HG03064 (cell line): ENCODE measurements around the gene JUP.

Experiments
- ATAC-seq: cut with Tn5 transposase; IDR thresholded peaks from one replicate; pipeline ENCODE4 v1.9.1; 2021; ENCODE audit warnings: low read depth; ENCODE audit not compliant: unreplicated experiment

The JUP gene

DNA sequence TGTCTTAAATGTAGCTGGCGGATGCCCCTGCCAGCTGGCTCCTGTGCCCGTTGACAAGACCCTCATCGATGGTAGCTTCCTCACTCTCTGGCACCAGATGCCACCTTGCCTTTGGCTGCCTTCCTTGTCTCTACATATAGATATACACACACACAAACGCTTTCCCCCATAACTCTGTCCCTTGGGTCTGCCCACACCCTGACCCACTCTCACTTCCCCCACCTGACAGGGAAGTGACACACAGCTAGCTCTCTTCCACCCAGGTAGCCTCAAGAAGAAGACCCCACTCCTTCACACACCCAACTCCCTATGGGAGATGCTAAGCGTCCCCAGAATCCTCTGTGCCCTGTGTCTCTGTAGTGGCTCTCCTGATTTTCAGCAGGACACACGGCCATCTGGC, 25.6 kb downstream of the JUP start:
- no peak for ATAC-seq

GRCh38 chr17:41758601-41759000, 27.9 kb downstream of the JUP start:
- ATAC-seq: no peak

DNA sequence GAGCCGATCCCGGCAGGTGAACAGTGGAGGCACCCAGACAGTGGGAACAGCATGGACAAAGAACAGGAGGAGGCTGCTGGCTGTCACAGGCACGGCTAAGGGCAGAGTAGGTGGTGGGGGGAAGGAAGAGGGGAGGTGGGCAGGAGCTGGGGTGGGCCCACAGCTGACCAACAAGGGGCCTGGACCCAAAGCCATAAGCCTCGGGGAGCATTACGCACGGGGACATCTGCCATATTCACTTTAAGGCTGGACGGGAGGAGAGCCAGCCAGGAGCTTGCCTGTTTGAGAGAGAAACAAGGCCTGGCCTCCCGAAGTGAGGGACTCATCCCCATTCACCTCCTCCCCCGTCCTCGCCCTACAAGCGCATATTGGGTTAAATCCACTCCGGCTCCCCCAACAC, 32.4 kb downstream of the JUP start:
- ATAC-seq: no peak

DNA sequence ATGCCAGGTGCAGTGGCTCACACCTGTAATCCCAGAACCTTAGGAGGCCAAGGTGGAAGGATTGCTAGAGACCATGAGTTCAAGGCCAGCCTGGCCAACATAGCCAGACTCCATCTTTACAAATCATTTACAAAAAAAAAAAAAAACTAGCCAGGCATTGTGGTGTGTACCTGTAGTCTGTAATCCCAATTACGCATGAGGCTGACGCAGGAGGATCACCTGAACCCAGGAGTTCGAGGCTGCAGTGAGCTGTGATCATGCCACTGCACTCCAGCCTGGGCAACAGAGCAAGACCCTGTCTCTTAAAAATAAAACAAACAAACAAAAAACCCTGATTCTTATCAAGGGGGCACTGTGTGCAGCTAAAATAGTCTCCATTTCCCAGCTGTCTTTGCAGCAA, 35.2 kb downstream of the JUP start:
- ATAC-seq: no peak

DNA sequence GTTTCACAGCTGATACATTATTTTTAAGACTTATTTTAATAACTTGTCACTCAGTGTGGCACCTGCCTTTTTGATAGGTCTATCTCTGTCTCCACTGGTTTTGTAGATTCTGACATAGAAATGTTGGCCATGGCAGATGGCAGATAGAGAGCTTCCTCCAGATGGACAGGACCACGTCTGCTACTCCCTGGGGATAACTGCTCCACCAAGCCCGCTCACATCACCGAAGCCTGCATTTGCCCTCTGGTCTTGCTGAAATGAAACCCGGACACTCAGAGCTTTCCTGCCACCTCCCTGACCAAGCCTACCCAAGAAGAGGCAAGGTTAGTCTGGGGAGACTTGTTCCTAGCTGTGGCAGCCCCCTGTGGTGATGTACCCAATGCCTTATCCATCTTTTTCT, 35.6 kb downstream of the JUP start:
- no peak for ATAC-seq

GRCh38 chr17:41748275-41748674, 38.2 kb downstream of the JUP start:
- ATAC-seq: no peak

DNA sequence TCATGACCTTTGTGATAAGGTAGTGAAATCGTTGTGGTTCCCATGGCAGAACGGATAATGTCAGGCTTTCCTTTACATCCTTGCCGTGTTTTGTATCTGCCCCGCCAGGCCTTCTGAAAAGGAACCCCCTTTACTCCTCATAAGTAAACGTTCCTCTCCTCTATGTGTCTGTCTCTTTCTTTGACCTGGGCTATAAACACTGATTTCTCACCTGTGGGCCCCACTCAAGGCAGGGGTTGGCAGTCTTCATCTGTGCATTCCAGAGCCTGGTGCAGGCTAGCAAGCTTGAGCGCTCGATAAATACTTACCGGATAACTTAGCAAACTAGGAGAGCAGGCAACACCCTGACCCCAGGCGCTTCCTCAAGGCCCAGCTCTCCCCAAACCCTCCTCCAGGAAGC, 44.8 kb downstream of the JUP start:
- ATAC-seq: no peak

DNA sequence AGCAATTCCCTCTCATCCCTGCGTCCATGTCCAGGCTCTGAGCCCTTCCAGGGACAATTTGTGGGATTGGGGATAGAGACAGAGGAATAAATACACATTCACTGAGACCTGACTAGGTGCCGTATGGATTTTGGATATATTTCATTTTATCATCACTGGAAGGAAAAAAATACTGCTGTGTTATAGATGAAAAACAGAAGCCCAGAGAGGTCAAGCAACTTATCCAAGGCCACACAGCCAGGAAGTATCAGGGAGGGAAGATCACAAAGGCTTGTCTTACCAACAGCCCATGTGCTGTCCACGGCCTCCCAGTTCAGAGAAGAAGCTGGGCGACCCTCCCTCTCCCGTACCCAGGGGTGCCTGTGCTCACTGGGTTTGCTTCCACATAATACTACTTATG, 46.0 kb downstream of the JUP start:
- ATAC-seq: no peak

- no peak for ATAC-seq
Measured at GRCh38 chr17:41739661-41740352, 46.7 kb downstream of the JUP start.

- ATAC-seq: no peak
Measured at GRCh38 chr17:41738801-41739112, 47.8 kb downstream of the JUP start.

- no peak for ATAC-seq
Measured at GRCh38 chr17:41738077-41738800, 48.3 kb downstream of the JUP start.

DNA sequence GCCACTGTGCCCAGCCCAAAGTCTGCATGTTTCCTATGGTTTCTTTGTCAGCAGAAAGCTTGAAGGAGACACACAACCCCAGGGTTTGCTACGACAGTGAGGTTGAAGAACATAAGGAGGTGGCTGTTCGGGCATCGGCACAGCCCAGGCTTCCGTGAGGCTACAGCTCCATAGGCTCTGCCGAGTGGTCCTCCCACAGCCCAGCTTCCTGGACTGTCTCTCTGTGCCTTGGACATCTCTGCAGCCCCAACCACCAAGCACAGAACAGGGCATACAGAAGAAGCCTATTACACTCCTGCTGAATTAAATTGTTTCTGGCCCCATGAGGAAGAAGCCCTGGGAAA, 48.9 kb downstream of the JUP start:
- no peak for ATAC-seq

DNA sequence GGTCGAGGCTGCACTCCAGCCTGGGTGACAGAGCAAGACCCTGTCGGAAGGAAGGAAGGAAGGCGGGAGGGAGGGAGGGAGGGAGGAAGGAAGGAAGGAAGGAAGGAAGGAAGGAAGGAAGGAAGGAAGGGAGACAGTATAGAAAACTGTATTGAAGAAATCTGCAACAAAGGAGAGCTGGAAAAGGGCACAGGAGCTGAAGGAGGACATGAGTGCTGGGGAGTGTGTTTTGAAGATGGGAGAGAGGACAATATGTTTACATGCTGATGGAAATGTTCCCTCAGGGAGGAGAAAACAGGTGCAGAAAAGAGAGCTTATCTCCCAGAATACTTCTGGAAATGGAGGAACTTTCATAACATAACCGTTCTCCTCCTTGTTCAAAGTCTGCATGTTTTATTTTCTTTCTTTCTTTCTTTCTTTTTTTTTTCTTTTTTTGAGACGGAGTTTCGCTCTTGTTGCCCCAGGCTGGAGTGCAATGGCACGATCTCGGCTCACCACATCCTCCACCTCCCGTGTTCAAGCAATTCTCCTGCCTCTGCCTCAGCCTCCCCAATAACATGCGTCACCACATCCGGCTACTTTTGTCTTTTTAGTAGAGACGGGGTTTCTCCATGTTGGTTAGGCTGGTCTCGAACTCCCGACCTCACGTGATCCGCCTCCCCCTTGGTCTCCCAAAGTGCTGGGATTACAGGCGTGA, 49.4 kb downstream of the JUP start:
- no peak for ATAC-seq

- no peak for ATAC-seq
Measured at GRCh38 chr17:41735744-41736143, 50.8 kb downstream of the JUP start.

GRCh38 chr17:41734949-41735313, 51.6 kb downstream of the JUP start:
- no peak for ATAC-seq

- no peak for ATAC-seq
Measured at GRCh38 chr17:41734139-41734948, 52.2 kb downstream of the JUP start, which contains the start of gene HAP1. Gene HAP1, minus strand, starts transcription at chr17:41734643. Its CDS starts 9 bp downstream, at chr17:41734634.

DNA sequence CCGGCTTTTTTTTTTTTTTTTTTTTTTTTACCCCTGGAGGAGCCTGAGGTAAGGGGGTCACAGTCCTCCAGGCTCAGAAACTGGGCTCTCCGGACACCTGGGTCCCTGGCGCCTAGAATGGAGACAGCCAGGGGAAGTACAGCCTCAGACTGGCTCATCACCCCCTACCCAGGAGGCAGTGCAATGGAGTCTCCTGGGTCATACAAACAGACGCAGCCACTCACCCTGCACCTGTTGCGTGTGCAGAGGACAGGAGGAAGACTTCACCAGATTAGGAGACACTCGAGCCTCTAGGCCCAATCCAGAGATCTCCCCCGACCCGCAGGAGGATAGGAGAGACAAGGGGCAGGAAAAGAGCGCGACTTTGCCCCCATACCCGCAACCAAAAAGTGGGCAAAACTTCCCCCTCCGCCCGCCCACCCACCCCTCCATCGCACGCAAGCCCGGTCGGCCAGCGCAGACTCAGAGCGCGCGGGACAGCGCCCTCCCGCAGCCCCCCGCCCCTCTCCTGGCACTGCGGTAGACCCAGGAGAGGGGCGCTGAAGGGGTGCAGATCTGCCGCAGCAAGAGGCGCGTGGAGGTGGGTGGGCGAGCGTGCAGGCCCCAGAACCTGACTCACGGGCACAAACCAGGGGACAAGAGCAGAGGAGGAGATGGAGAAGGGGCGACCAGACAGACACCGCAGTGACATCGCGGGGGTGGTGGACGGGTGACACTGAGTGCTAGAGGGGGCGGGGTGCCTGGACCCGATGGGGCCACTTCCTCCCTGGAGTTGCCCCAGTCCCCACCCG, 53.0 kb downstream of the JUP start:
- ATAC-seq: no peak

GRCh38 chr17:41731836-41732235, 54.7 kb downstream of the JUP start:
- ATAC-seq: no peak

GRCh38 chr17:41730479-41730878, 56.0 kb downstream of the JUP start:
- ATAC-seq: no peak

DNA sequence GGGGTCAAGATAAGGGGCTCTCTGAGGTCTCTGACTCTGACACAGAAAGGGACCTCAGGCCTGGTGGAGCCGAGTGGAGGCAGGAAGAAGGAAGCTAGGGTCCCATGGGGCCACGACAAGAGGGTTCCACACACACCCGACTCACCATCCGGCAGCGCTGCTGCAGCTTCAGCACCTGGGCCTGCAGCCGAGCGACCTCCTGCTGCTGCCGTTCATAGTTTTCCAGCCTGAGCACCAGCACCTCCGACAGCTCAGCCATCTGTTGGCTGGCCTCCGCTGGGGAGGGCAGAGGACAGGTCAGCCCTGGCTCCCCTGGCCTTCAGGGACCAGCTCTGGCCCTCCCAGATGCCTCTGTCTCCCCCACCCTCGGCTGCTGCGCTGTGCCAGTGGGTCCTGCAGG, 58.5 kb downstream of the JUP start:
- no peak for ATAC-seq
